SK-N-SH treated with all-trans-retinoic acid at 6 μM for 48 hours (cell line): ENCODE data around the gene RAB3GAP2.

Source experiments
- ARNTL ChIP-seq: fragments of 450-650 bp; formaldehyde crosslinking; IDR thresholded peaks from 2 replicates; pipeline ENCODE4 v1.5.0; 2020; ENCODE audit warnings: low read depth, mild to moderate bottlenecking, moderate library complexity, borderline replicate concordance
- CSDC2 ChIP-seq: fragments of 250-450 bp; sonication (Bioruptor Pico); IDR thresholded peaks from 2 replicates; pipeline ENCODE4 v1.5.0; 2020; ENCODE audit warnings: mild to moderate bottlenecking, moderate library complexity
- ESRRG ChIP-seq: fragments of 250-450 bp; sonication (Bioruptor Pico); IDR thresholded peaks from 2 replicates; pipeline ENCODE4 v1.6.1; 2021; ENCODE audit warnings: mild to moderate bottlenecking
- GLIS3 ChIP-seq: fragments of 250-450 bp; sonication (Bioruptor Pico); IDR thresholded peaks from 2 replicates; pipeline ENCODE4 v1.5.0; 2020; ENCODE audit warnings: mild to moderate bottlenecking, moderate library complexity
- PATZ1 ChIP-seq: fragments of 250-450 bp; sonication (Bioruptor Pico); IDR thresholded peaks from 2 replicates; pipeline ENCODE4 v1.8.0; 2020; ENCODE audit warnings: mild to moderate bottlenecking, moderate library complexity, borderline replicate concordance
- POU6F1 ChIP-seq: fragments of 250-450 bp; sonication (Bioruptor Pico); IDR thresholded peaks from 2 replicates; pipeline ENCODE4 v1.8.0; 2021; ENCODE audit warnings: low read depth, mild to moderate bottlenecking, moderate library complexity, borderline replicate concordance
- PPARA ChIP-seq: fragments of 250-450 bp; sonication (Bioruptor Pico); IDR thresholded peaks from 2 replicates; pipeline ENCODE4 v1.5.0; 2020; ENCODE audit warnings: mild to moderate bottlenecking, borderline replicate concordance
- SNAI2 ChIP-seq: fragments of 250-450 bp; sonication (Bioruptor Pico); IDR thresholded peaks from 2 replicates; pipeline ENCODE4 v1.5.0; 2020; ENCODE audit warnings: mild to moderate bottlenecking, moderate library complexity
- TCF4 ChIP-seq: fragments of 250-450 bp; sonication (Bioruptor Pico); IDR thresholded peaks from 2 replicates; pipeline ENCODE4 v1.8.0; 2021; ENCODE audit warnings: mild to moderate bottlenecking, moderate library complexity, borderline replicate concordance
- TOX ChIP-seq: fragments of 250-450 bp; sonication (Bioruptor Pico); IDR thresholded peaks from 2 replicates; pipeline ENCODE4 v1.8.0; 2021; ENCODE audit warnings: mild to moderate bottlenecking, moderate library complexity, borderline replicate concordance
- ZFP3 ChIP-seq: fragments of 250-450 bp; sonication (Bioruptor Pico); IDR thresholded peaks from 2 replicates; pipeline ENCODE4 v1.5.0; 2020; ENCODE audit warnings: mild to moderate bottlenecking, moderate library complexity
- ZFP30 ChIP-seq: fragments of 450-650 bp; formaldehyde crosslinking; IDR thresholded peaks from 2 replicates; pipeline ENCODE4 v1.5.0; 2022; ENCODE audit warnings: mild to moderate bottlenecking, moderate library complexity

- TF ChIP-seq SNAI2 (CRISPR knock-in tag) = no peak
- TF ChIP-seq ZFP3 = no peak
- TF ChIP-seq TCF4 = no peak
- no peak for TF ChIP-seq PPARA (CRISPR knock-in tag)
- TF ChIP-seq PATZ1 (CRISPR knock-in tag) = no peak
- no peak for TF ChIP-seq POU6F1 (CRISPR knock-in tag)
- no peak for TF ChIP-seq ESRRG
- no peak for TF ChIP-seq CSDC2 (CRISPR knock-in tag)
- TF ChIP-seq GLIS3 (CRISPR knock-in tag) = no peak
- TF ChIP-seq ARNTL (CRISPR knock-in tag) = no peak
- TF ChIP-seq ZFP30 (CRISPR knock-in tag) = no peak
- no peak for TF ChIP-seq TOX
Measured at GRCh38 chr1:220249522-220249921, 22.7 kb downstream of the RAB3GAP2 start.
